Measurements from ENCODE around the gene ACTC1. TPM values are rescaled to one million over a fixed set of nuclear protein-coding genes. Genes with fewer than 3 reads are reported as not detected.

Gene ACTC1
- total RNA-seq, 1 experiment from 2014 or later = not detected

DNA sequence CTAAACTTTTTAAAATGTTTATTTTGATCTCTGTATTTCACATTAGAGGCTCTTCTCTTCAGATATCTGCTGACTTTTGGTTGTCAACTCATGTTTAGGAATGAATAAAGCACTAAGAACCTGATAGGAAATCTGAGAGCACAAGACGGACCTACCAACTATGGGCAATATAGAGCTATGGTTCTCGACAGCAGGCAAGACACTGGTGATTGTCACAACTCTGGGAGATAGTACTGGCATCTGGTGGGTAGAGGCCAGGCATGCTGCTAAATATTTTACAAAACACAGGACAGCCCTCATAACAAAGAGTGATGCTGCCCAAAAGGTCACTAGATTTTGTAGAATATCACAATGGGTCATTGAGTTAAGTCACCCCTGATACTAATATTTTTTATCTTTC, 23.0 kb downstream of the ACTC1 start:
- intact Hi-C loops (cut with micrococcal nuclease) = no loop called here
- peaks cover 40% of the 10 kb centered on the region for H3K27me3 Mint-ChIP-seq (ENCODE audit: insufficient read depth, unreplicated experiment)
- POLR2A ChIA-PET = no interaction called here

DNA sequence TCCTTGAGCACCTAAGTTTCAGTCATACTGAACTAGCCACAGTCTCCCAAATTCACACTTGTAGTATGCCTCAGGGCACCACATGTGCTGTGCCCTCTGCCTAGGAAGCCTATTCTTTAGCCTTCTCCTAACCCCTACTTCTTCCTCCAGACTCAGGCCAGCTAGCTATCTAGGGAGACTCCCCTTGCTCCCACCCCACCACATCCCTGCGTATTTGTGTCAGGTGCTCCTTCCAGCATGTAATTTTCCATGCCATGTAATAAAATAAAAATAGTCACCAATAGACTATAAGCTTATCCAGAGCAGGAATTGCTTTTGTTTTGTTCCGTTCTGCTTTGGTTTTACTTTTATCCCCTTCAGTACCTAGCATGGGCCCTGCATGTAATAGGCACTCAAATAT, 25.6 kb downstream of the ACTC1 start:
- no peak overlapping the region for H3K4me3 Mint-ChIP-seq (ENCODE audit: unreplicated experiment)
- no peaks in the 10 kb centered on the region for H3K36me3 Mint-ChIP-seq (ENCODE audit: insufficient read depth, unreplicated experiment)
- ChIA-PET CTCF (interaction anchor here (0.6 to 1.1 kb wide), 3 partner anchors 13 to 32 kb away, joined by 3 to 4 read pairs (median 3); no protein-coding TSS in a partner anchor), POLR2A (no interaction called here)
- intact Hi-C loops (cut with micrococcal nuclease) = no loop called here
- H3K27ac Mint-ChIP-seq (ENCODE audit: low read depth, unreplicated experiment) = no peak overlapping the region
- BruUV-seq (replicated peaks) = no TSS peak
- H3K9me3 Mint-ChIP-seq (ENCODE audit: unreplicated experiment) = no peaks in the 10 kb centered on the region
- H3K27me3 Mint-ChIP-seq (ENCODE audit: insufficient read depth, unreplicated experiment) = peaks cover 32% of the 10 kb centered on the region
- no peak for DNase-seq (ENCODE audit: unreplicated experiment)
- H3K4me1 Mint-ChIP-seq (ENCODE audit: insufficient read depth, unreplicated experiment) = peaks cover 21% of the 10 kb centered on the region
- TF ChIP-seq, protein P1, sequence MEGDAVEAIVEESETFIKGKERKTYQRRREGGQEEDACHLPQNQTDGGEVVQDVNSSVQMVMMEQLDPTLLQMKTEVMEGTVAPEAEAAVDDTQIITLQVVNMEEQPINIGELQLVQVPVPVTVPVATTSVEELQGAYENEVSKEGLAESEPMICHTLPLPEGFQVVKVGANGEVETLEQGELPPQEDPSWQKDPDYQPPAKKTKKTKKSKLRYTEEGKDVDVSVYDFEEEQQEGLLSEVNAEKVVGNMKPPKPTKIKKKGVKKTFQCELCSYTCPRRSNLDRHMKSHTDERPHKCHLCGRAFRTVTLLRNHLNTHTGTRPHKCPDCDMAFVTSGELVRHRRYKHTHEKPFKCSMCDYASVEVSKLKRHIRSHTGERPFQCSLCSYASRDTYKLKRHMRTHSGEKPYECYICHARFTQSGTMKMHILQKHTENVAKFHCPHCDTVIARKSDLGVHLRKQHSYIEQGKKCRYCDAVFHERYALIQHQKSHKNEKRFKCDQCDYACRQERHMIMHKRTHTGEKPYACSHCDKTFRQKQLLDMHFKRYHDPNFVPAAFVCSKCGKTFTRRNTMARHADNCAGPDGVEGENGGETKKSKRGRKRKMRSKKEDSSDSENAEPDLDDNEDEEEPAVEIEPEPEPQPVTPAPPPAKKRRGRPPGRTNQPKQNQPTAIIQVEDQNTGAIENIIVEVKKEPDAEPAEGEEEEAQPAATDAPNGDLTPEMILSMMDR (IDR thresholded peaks at IDR 0.05; ENCODE audit: unreplicated experiment) = no peak

More for the DNA sequence above, 23.0 kb downstream of the ACTC1 start:
- no peaks in the 10 kb centered on the region for H3K36me3 Mint-ChIP-seq (ENCODE audit: insufficient read depth, unreplicated experiment)
- H3K9me3 Mint-ChIP-seq (ENCODE audit: unreplicated experiment) = no peaks in the 10 kb centered on the region
- TF ChIP-seq, protein P1 (IDR thresholded peaks at IDR 0.05; ENCODE audit: unreplicated experiment) = no peak
- no peak for DNase-seq (ENCODE audit: unreplicated experiment)
- no peak overlapping the region for H3K4me3 Mint-ChIP-seq (ENCODE audit: unreplicated experiment)
- H3K27ac Mint-ChIP-seq (ENCODE audit: low read depth, unreplicated experiment) = no peak overlapping the region
- CTCF ChIA-PET = interaction anchor here (0.9 kb wide), 1 partner anchor 66 kb away, joined by 3 read pairs; no protein-coding TSS in a partner anchor
- H3K4me1 Mint-ChIP-seq (ENCODE audit: insufficient read depth, unreplicated experiment) = peaks cover 21% of the 10 kb centered on the region
- BruUV-seq (replicated peaks) = no TSS peak

DNA sequence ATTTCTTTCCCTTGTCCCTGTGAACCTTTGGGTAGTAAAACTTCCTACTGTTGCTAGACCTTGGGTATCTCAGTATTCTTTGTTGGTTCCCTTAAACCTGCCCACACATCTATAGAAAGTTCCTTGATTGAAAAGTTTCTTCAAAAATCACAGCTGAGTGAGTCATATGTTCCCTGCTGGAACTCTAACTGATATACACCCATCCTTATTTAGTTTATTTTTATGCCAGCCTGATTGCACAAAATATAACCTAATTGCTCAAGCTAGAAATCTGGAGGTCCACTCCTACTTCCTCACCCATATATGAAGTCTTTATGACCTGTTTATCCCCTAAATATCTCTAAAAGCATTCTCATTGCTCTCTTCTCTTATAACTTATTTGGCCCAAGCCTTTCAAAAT, 26.8 kb downstream of the ACTC1 start:
- peak; percentile 20 for DNase-seq (ENCODE audit: unreplicated experiment)
- intact Hi-C loops (cut with micrococcal nuclease) = no loop called here
- Mint-ChIP-seq H3K4me1 (ENCODE audit: insufficient read depth, unreplicated experiment) (peaks cover 21% of the 10 kb centered on the region), H3K27ac (ENCODE audit: low read depth, unreplicated experiment) (peak overlapping the region; percentile 73), H3K36me3 (ENCODE audit: insufficient read depth, unreplicated experiment) (no peaks in the 10 kb centered on the region), H3K9me3 (ENCODE audit: unreplicated experiment) (no peaks in the 10 kb centered on the region), H3K27me3 (ENCODE audit: insufficient read depth, unreplicated experiment) (peaks cover 29% of the 10 kb centered on the region), H3K4me3 (ENCODE audit: unreplicated experiment) (no peak overlapping the region)
- BruUV-seq (replicated peaks) = no TSS peak
- TF ChIP-seq, protein P1 (IDR thresholded peaks at IDR 0.05; ENCODE audit: unreplicated experiment) = no peak
- CTCF ChIA-PET = no interaction called here
- POLR2A ChIA-PET = no interaction called here

DNA sequence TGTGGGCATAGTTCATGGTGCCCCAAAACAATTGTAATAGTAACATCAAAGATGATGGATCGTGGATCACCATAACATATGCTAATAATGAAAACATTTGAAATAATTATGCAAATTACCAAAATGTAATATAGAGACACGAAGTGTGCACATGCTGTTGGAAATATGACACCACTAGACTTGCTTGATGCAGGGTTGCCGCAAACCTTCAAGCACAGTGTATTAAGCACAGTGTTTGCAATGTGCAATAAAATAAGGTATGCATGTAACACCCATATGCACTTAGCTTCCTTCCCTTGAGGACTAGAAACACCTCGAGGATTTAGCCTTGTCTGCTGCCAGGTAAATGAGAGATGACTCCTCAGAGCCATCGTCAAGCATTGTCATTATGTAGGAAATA, 29.6 kb downstream of the ACTC1 start:
- BruUV-seq (replicated peaks) = no TSS peak
- no peak for DNase-seq (ENCODE audit: unreplicated experiment)
- Mint-ChIP-seq H3K27ac (ENCODE audit: low read depth, unreplicated experiment) (no peak overlapping the region), H3K4me3 (ENCODE audit: unreplicated experiment) (no peak overlapping the region), H3K4me1 (ENCODE audit: insufficient read depth, unreplicated experiment) (peaks cover 21% of the 10 kb centered on the region), H3K27me3 (ENCODE audit: insufficient read depth, unreplicated experiment) (peaks cover 36% of the 10 kb centered on the region), H3K36me3 (ENCODE audit: insufficient read depth, unreplicated experiment) (no peaks in the 10 kb centered on the region), H3K9me3 (ENCODE audit: unreplicated experiment) (no peaks in the 10 kb centered on the region)
- TF ChIP-seq, protein P1 (IDR thresholded peaks at IDR 0.05; ENCODE audit: unreplicated experiment) = no peak
- ChIA-PET POLR2A (no interaction called here), CTCF (no interaction called here)
- intact Hi-C loops (cut with micrococcal nuclease) = no loop called here

Measured in MCF 10A (cell line).